H9 (cell line): ENCODE results near the gene UNC13D. TPM values are rescaled to one million over a fixed set of nuclear protein-coding genes. Genes with fewer than 3 reads are reported as not detected.

Experiments used
- DNase-seq: peaks from one replicate; pipeline ENCODE4 v3.0.0-alpha.2; 2017
- H2AFZ ChIP-seq: one replicate; pipeline ENCODE4 v1.6.1; 2013; ENCODE audit warnings: mild to moderate bottlenecking, low read length, control low read depth, moderate library complexity
- H2AK5ac ChIP-seq: 2 replicates; pipeline ENCODE4 v1.6.1; 2013; ENCODE audit warnings: low read length, control low read depth, mixed read lengths; ENCODE audit not compliant: insufficient read length
- H2BK120ac ChIP-seq: one replicate; pipeline ENCODE4 v1.6.1; 2013; ENCODE audit warnings: low read depth, mild to moderate bottlenecking, low read length, control low read depth, inconsistent platforms; ENCODE audit not compliant: poor library complexity, severe bottlenecking
- H2BK12ac ChIP-seq: 2 replicates; pipeline ENCODE4 v1.6.1; 2013; ENCODE audit warnings: low read length, control low read depth, mixed read lengths, low read depth; ENCODE audit not compliant: insufficient read length
- H2BK15ac ChIP-seq: 2 replicates; pipeline ENCODE4 v1.6.1; 2013; ENCODE audit warnings: low read depth, low read length, control low read depth
- H2BK20ac ChIP-seq: one replicate; pipeline ENCODE4 v1.6.1; 2013; ENCODE audit warnings: low read depth, mild to moderate bottlenecking, low read length, control low read depth, inconsistent platforms; ENCODE audit not compliant: poor library complexity, severe bottlenecking
- H2BK5ac ChIP-seq: 2 replicates; pipeline ENCODE4 v1.6.1; 2013; ENCODE audit warnings: low read length, control low read depth, mixed read lengths; ENCODE audit not compliant: insufficient read length
- H3K14ac ChIP-seq: 2 replicates; pipeline ENCODE4 v1.6.1; 2013; ENCODE audit warnings: low read length, control low read depth; ENCODE audit not compliant: insufficient read depth
- H3K18ac ChIP-seq: 2 replicates; pipeline ENCODE4 v1.6.1; 2013; ENCODE audit warnings: low read depth, mild to moderate bottlenecking, mixed read lengths, low read length, control low read depth; ENCODE audit not compliant: insufficient read length
- H3K23ac ChIP-seq: 2 replicates; pipeline ENCODE4 v1.6.1; 2013; ENCODE audit warnings: low read length, control low read depth, mixed read lengths, low read depth; ENCODE audit not compliant: insufficient read length
- H3K23me2 ChIP-seq: 2 replicates; pipeline ENCODE4 v1.6.1; 2013; ENCODE audit warnings: low read depth, mild to moderate bottlenecking, mixed read lengths, low read length, control low read depth; ENCODE audit not compliant: insufficient read length, poor library complexity, severe bottlenecking
- H3K27ac ChIP-seq: 2 replicates; pipeline ENCODE4 v1.5.1; 2013; ENCODE audit warnings: low read length, control low read depth, mixed read lengths, low read depth; ENCODE audit not compliant: insufficient read length
- H3K27me3 ChIP-seq: 2 replicates; pipeline ENCODE4 v1.6.1; 2013; ENCODE audit warnings: low read length, control low read depth, inconsistent platforms; ENCODE audit not compliant: insufficient read depth
- H3K4ac ChIP-seq: 2 replicates; pipeline ENCODE4 v1.6.1; 2013; ENCODE audit warnings: low read depth, mild to moderate bottlenecking, control low read depth, inconsistent platforms, low read length, moderate library complexity
- H3K4me1 ChIP-seq: 2 replicates; pipeline ENCODE4 v1.6.1; 2013; ENCODE audit warnings: low read length, control low read depth, inconsistent platforms; ENCODE audit not compliant: insufficient read depth
- H3K4me2 ChIP-seq: 2 replicates; pipeline ENCODE4 v1.6.1; 2013; ENCODE audit warnings: low read length, control low read depth, mixed read lengths; ENCODE audit not compliant: insufficient read length, insufficient read depth
- H3K56ac ChIP-seq: 2 replicates; pipeline ENCODE4 v1.6.1; 2013; ENCODE audit warnings: low read depth, mild to moderate bottlenecking, mixed read lengths, low read length, control low read depth; ENCODE audit not compliant: insufficient read length
- H3K79me1 ChIP-seq: 2 replicates; pipeline ENCODE4 v1.6.1; 2013; ENCODE audit warnings: low read depth, mild to moderate bottlenecking, moderate library complexity, low read length, control low read depth, inconsistent platforms; ENCODE audit not compliant: insufficient read depth, poor library complexity, severe bottlenecking
- H3K79me2 ChIP-seq: 2 replicates; pipeline ENCODE4 v1.6.1; 2013; ENCODE audit warnings: low read length, control low read depth, inconsistent platforms; ENCODE audit not compliant: insufficient read depth
- H3K9ac ChIP-seq: 2 replicates; pipeline ENCODE4 v1.6.1; 2013; ENCODE audit warnings: low read length, control low read depth, mixed read lengths; ENCODE audit not compliant: insufficient read length; ENCODE audit errors: extremely low read depth
- H3K9me3 ChIP-seq: one replicate; pipeline ENCODE4 v1.6.1; 2013; ENCODE audit warnings: low read depth, low read length, inconsistent platforms; ENCODE audit not compliant: control insufficient read depth
- H3T11ph ChIP-seq: one replicate; pipeline ENCODE4 v1.6.1; 2013; ENCODE audit warnings: mild to moderate bottlenecking, low read length, control low read depth, inconsistent platforms
- H4K20me1 ChIP-seq: one replicate; pipeline ENCODE4 v1.6.1; 2013; ENCODE audit not compliant: control insufficient read depth, insufficient read length, insufficient read depth
- H4K5ac ChIP-seq: 2 replicates; pipeline ENCODE4 v1.6.1; 2013; ENCODE audit warnings: low read depth, mild to moderate bottlenecking, mixed read lengths, low read length, control low read depth; ENCODE audit not compliant: insufficient read length
- H4K8ac ChIP-seq: replicated peaks from 2 replicates; pipeline ENCODE4 v1.6.1; 2013; ENCODE audit warnings: low read length, control low read depth, mixed read lengths, low read depth; ENCODE audit not compliant: insufficient read length
- H4K91ac ChIP-seq: 2 replicates; pipeline ENCODE4 v1.6.1; 2013; ENCODE audit warnings: low read depth, mild to moderate bottlenecking, moderate library complexity, mixed read lengths, low read length, control low read depth; ENCODE audit not compliant: insufficient read length
- H3K27ac Mint-ChIP-seq, 3 experiments: 2 replicates in 2 of 3; 3 replicates in 1 of 3; pipeline ENCODE4 v1.8.0; 2020 to 2021; ENCODE audit warnings: mixed read lengths in 3 of 3, mild to moderate bottlenecking in 1 of 3, moderate library complexity in 1 of 3
- H3K27me3 Mint-ChIP-seq: 2 replicates; pipeline ENCODE4 v1.8.0; 2021; ENCODE audit warnings: low read depth, mild to moderate bottlenecking, moderate library complexity, mixed read lengths
- H3K36me3 Mint-ChIP-seq, 3 experiments: 2 replicates in 2 of 3; 3 replicates in 1 of 3; pipeline ENCODE4 v1.8.0; 2020 to 2021; ENCODE audit warnings: low read depth in 3 of 3, mixed read lengths in 3 of 3; ENCODE audit not compliant: insufficient read depth in 1 of 3
- H3K4me1 Mint-ChIP-seq, 2 experiments: 2 replicates each; pipeline ENCODE4 v1.8.0; 2020; ENCODE audit warnings: mixed read lengths in 2 of 2
- H3K4me3 Mint-ChIP-seq, 2 experiments: 2 replicates in 1 of 2; 3 replicates in 1 of 2; pipeline ENCODE4 v1.8.0; 2020 to 2021; ENCODE audit warnings: mild to moderate bottlenecking in 2 of 2, mixed read lengths in 2 of 2, moderate library complexity in 1 of 2
- H3K9me3 Mint-ChIP-seq, 2 experiments: 2 replicates in 1 of 2; 3 replicates in 1 of 2; pipeline ENCODE4 v1.8.0; 2020; ENCODE audit warnings: mild to moderate bottlenecking in 2 of 2, mixed read lengths in 2 of 2, moderate library complexity in 1 of 2
- CTCF ChIP-seq: fragments of 200-600 bp; sonication (generic); conservative IDR thresholded peaks from 3 replicates; pipeline ENCODE4 v1.8.0; 2021; ENCODE audit warnings: antibody characterized with exemption, mild to moderate bottlenecking
- WGBS: extraction: QIAGEN DNeasy Blood & Tissue Kit; methylation state at CpG from one replicate; pipeline ENCODE4 v1.1.7; 2013; ENCODE audit warnings: missing lambda C conversion rate, low lambda C conversion rate, mixed read lengths; ENCODE audit not compliant: insufficient read length; ENCODE audit errors: extremely low coverage; 5-methylcytosine and 5-hydroxymethylcytosine counted together
- total RNA-seq: library from RNA; stranded (reverse); gene quantifications from 2 replicates; pipeline ENCODE4 v1.2.1, GENCODE V29; 2021

UNC13D gene
- total RNA-seq, 1 experiment from 2014 or later: 6.3 TPM

- no peak overlapping the region for H3K14ac ChIP-seq
- no peak overlapping the region for H3K4me2 ChIP-seq
- no peak overlapping the region for H2AFZ ChIP-seq
- H3K9ac ChIP-seq: no peak overlapping the region
- H4K5ac ChIP-seq: no peak overlapping the region
- H3K23ac ChIP-seq: no peak overlapping the region
- no peak overlapping the region for H3T11ph ChIP-seq
- H2BK120ac ChIP-seq: no peak overlapping the region
- H3K56ac ChIP-seq: no peak overlapping the region
- no peak overlapping the region for H4K8ac ChIP-seq
- H3K9me3 ChIP-seq: no peaks in the 10 kb centered on the region
- no peaks in the 10 kb centered on the region for H4K20me1 ChIP-seq
- no peak overlapping the region for H3K27ac Mint-ChIP-seq
- no peaks in the 10 kb centered on the region for H3K23me2 ChIP-seq
- no peaks in the 10 kb centered on the region for H3K79me1 ChIP-seq
- H2BK5ac ChIP-seq: no peak overlapping the region
- H2BK20ac ChIP-seq: no peak overlapping the region
- no peak overlapping the region for H3K18ac ChIP-seq
- no peaks in the 10 kb centered on the region for H3K27me3 ChIP-seq
- H3K9me3 Mint-ChIP-seq: no peaks in the 10 kb centered on the region
- no peaks in the 10 kb centered on the region for H3K79me2 ChIP-seq
- no CpG with 5 or more reads among the region's 6 CpGs for WGBS
- no peak overlapping the region for H2BK12ac ChIP-seq
- no peaks in the 10 kb centered on the region; the same call in 1 of the 2 replicates for H3K4me1 ChIP-seq
- H2BK15ac ChIP-seq: no peak overlapping the region
- no peak overlapping the region for H2AK5ac ChIP-seq
- H3K36me3 Mint-ChIP-seq: peaks cover 7 to 28% (median 23%) of the 10 kb centered on the region in 3 experiments; a peak in 6 of 7 replicates
- no peak for TF ChIP-seq CTCF
- no peak for DNase-seq
- no peak overlapping the region for H4K91ac ChIP-seq
- peaks cover 1% of the 10 kb centered on the region for H3K27me3 Mint-ChIP-seq
- no peak overlapping the region for H3K27ac ChIP-seq
- peaks cover 8% of the 10 kb centered on the region in 2 experiments for H3K4me1 Mint-ChIP-seq
- H3K4me3 Mint-ChIP-seq: no peak overlapping the region
- H3K4ac ChIP-seq: no peak overlapping the region
Measured at GRCh38 chr17:75889454-75889853, 45.2 kb upstream of the UNC13D start.
